ENCODE measurements around the gene LRRC8A. TPM values are rescaled to one million over a fixed set of nuclear protein-coding genes. Genes with fewer than 3 reads are reported as not detected.

The LRRC8A gene
- total RNA-seq, 2 experiments from 2014 or later = 22.9 to 26.9 TPM

DNA sequence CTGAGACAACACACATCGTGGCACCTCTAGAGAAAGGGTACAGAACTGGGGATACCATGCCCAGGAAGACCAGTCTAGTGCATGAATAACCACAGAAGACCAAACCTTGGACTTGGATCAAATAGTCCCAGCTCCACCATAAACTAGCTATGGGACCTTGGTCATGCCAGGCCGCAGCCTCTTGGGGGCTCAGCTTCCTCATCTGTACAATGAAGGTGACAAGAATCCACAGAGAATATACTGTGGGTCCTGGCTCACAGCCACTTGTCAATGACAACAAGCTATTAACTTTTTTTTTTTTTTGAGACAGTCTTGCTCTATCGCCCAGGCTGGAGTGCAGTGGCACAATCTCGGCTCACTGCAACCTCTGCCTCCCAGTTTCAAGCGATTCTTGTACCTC, 4.1 kb upstream of the LRRC8A start:
- ChIA-PET POLR2A (interaction anchor here (0.6 to 1.7 kb wide), 3 partner anchors 9 to 43 kb away, joined by 3 to 4 read pairs (median 4); partner anchors contain the start of gene PHYHD1), CTCF (ENCODE audit: unreplicated experiment) (interaction anchor here (1.0 kb wide), 2 partner anchors 15 to 51 kb away, joined by 4 to 5 read pairs; no protein-coding TSS in a partner anchor)
- Histone ChIP-seq H4K20me1 (ENCODE audit: insufficient read depth, low read length) (no peaks in the 10 kb centered on the region), H3K4me2 (ENCODE audit: low read length) (no peak overlapping the region), H3K27ac (ENCODE audit: low read depth, low read length, poor library complexity, severe bottlenecking) (no peak overlapping the region), H2AFZ (ENCODE audit: low read length) (no peak overlapping the region), H3K4me1 (ENCODE audit: insufficient read depth, low read length, poor library complexity, severe bottlenecking) (peaks cover 26% of the 10 kb centered on the region), H3K36me3 (ENCODE audit: insufficient read depth, low read length) (peaks cover 11% of the 10 kb centered on the region; the same call in 1 of the 2 replicates), H3K9me3 (ENCODE audit: low read length) (no peaks in the 10 kb centered on the region), H3K79me2 (ENCODE audit: insufficient read depth, low read depth, low read length) (peaks cover 51% of the 10 kb centered on the region), H3K4me3 (ENCODE audit: low read depth, low read length, poor library complexity, severe bottlenecking) (no peak overlapping the region), H3K9me2 (ENCODE audit: insufficient read depth, low read length) (no peaks in the 10 kb centered on the region)
- no TSS peak for BruUV-seq (replicated peaks)
- intact Hi-C loops (cut with micrococcal nuclease; ENCODE audit: unreplicated experiment) = no loop called here
- peak; percentile 51 for DNase-seq (ENCODE audit: low spot score)
- TF ChIP-seq, protein P1, sequence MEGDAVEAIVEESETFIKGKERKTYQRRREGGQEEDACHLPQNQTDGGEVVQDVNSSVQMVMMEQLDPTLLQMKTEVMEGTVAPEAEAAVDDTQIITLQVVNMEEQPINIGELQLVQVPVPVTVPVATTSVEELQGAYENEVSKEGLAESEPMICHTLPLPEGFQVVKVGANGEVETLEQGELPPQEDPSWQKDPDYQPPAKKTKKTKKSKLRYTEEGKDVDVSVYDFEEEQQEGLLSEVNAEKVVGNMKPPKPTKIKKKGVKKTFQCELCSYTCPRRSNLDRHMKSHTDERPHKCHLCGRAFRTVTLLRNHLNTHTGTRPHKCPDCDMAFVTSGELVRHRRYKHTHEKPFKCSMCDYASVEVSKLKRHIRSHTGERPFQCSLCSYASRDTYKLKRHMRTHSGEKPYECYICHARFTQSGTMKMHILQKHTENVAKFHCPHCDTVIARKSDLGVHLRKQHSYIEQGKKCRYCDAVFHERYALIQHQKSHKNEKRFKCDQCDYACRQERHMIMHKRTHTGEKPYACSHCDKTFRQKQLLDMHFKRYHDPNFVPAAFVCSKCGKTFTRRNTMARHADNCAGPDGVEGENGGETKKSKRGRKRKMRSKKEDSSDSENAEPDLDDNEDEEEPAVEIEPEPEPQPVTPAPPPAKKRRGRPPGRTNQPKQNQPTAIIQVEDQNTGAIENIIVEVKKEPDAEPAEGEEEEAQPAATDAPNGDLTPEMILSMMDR (conservative IDR thresholded peaks at IDR 0.05; ENCODE audit: low read length) = peak; percentile 58; the same call in 1 of the 2 replicates
- TF ChIP-seq EZH2phosphoT487 (IDR thresholded peaks at IDR 0.05; ENCODE audit: borderline replicate concordance, low read depth, low read length) = no peak

DNA sequence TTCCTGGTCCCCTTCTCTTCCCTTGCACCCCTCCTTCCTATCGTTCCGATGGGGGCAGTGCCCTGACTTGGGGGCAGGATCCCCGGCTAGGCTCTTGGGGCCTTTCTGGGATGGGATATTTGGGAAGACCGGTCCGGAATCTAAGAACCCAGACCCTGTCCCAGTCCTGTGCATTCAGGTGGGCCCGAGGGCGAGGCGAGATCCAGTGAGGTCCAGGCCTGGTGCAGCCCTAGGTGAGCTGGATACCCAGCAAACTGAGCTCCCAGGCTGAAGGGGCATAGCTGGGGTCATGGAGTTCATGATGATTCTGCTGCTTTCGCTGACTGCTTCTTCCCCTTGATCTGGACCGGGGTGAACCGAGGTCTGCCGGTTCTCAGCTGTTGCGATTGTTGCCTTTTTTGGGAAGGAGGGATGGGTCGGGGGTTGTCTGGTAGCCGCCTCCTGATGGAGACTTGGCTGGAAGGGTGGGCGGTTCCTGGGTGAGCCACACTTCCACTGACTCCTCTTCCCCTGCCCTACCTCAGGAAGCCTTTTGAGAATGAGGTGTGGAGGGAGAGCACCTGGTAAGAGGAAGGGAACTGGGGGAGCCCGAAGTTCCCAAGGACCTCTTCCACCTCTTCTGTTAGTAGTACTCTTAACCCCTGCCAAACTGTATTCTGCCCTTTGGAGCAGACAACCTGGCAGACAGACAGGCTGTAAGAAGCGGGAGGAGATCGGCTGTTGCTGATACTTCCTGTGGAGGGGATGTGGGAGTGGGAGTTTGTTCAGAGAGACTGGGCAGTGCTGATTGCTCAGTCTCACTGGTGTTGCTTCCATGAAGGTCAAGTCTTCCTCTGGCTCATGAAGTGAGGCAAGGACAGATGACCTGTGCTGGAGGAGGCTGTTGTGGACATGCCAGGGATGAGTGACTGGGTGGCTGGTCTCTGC, 1.0 kb downstream of the LRRC8A start:
- H3K4me2 ChIP-seq (ENCODE audit: low read length) = peak overlapping the region; percentile 90
- H3K36me3 ChIP-seq (ENCODE audit: insufficient read depth, low read length) = peaks cover 42% of the 10 kb centered on the region
- H3K4me1 ChIP-seq (ENCODE audit: insufficient read depth, low read length, poor library complexity, severe bottlenecking) = peaks cover 39% of the 10 kb centered on the region
- TF ChIP-seq EZH2phosphoT487 (IDR thresholded peaks at IDR 0.05; ENCODE audit: borderline replicate concordance, low read depth, low read length) = no peak
- TF ChIP-seq, protein P1 (conservative IDR thresholded peaks at IDR 0.05; ENCODE audit: low read length) = no peak
- H3K4me3 ChIP-seq (ENCODE audit: low read depth, low read length, poor library complexity, severe bottlenecking) = peak overlapping the region; percentile 95
- no peaks in the 10 kb centered on the region for H3K9me2 ChIP-seq (ENCODE audit: insufficient read depth, low read length)
- intact Hi-C loops (cut with micrococcal nuclease; ENCODE audit: unreplicated experiment) = loop anchor here (1.0 to 2.0 kb wide), 2 partner anchors 145 to 426 kb away; partner anchors contain the start of genes ODF2 and SH3GLB2
- H3K27ac ChIP-seq (ENCODE audit: low read depth, low read length, poor library complexity, severe bottlenecking) = peak overlapping the region; percentile 91
- H3K79me2 ChIP-seq (ENCODE audit: insufficient read depth, low read depth, low read length) = peaks cover 56% of the 10 kb centered on the region
- no peaks in the 10 kb centered on the region for H4K20me1 ChIP-seq (ENCODE audit: insufficient read depth, low read length)
- peak; percentile 27 for DNase-seq (ENCODE audit: low spot score)
- ChIA-PET POLR2A (interaction anchor here (0.8 to 1.4 kb wide), 3 partner anchors 19 to 53 kb away, joined by 3 read pairs; partner anchors contain the start of genes PHYHD1 and SPOUT1), CTCF (ENCODE audit: unreplicated experiment) (interaction anchor here (0.9 to 1.3 kb wide), 2 partner anchors 21 to 38 kb away, joined by 4 to 5 read pairs; partner anchors contain the start of gene PHYHD1)
- H3K9me3 ChIP-seq (ENCODE audit: low read length) = no peaks in the 10 kb centered on the region
- no TSS peak for BruUV-seq (replicated peaks)
- H2AFZ ChIP-seq (ENCODE audit: low read length) = peak overlapping the region; percentile 50; the same call in 1 of the 2 replicates

All from OCI-LY7 (cell line).